Right atrium auricular region (tissue), 2 donors: Measurements from ENCODE around the gene AHNAK2. TPM values are rescaled to one million over a fixed set of nuclear protein-coding genes. Genes with fewer than 3 reads are reported as not detected.
A peak's percentile ranks its signal among the peaks of the same experiment; 100 is the strongest.

Experiments used
- DNase-seq: peaks from one replicate; pipeline ENCODE4 v3.0.0-alpha.2; 2019; ENCODE audit warnings: low spot score
- H3K27ac ChIP-seq, 2 donors: fragments of 200-600 bp; sonication (generic); 1 replicate in 1 of 2; 2 replicates in 1 of 2; pipeline ENCODE4 v1.5.1; 2016 to 2019
- H3K27me3 ChIP-seq, 2 donors: fragments of 200-600 bp; sonication (generic); one replicate each; pipeline versions ENCODE4 v1.5.1 to v1.6.0; 2017 to 2019
- H3K36me3 ChIP-seq: fragments of 200-600 bp; sonication (generic); one replicate; pipeline ENCODE4 v1.5.1; 2016
- H3K4me1 ChIP-seq, 2 donors: fragments of 200-600 bp; sonication (generic); one replicate each; pipeline versions ENCODE4 v1.5.1 to v1.6.0; 2017 to 2019
- H3K4me3 ChIP-seq, 2 donors: fragments of 200-600 bp; sonication (generic); 1 replicate in 1 of 2; 2 replicates in 1 of 2; pipeline ENCODE4 v1.5.1; 2017 to 2019; ENCODE audit warnings: mild to moderate bottlenecking in 1 of 2, moderate library complexity in 1 of 2
- H3K9me3 ChIP-seq, 2 donors: fragments of 200-600 bp; sonication (generic); one replicate each; pipeline ENCODE4 v1.5.1; 2019
- CTCF ChIP-seq, 2 donors: fragments of 200-600 bp; sonication (generic); IDR thresholded peaks; one replicate each; pipeline ENCODE4 v1.5.1; 2019; ENCODE audit warnings: antibody characterized with exemption in 2 of 2
- total RNA-seq, 2 donors: library from RNA; depleted of rRNA; stranded (reverse); fragments of >200 nt; gene quantifications; one replicate each; pipeline ENCODE4 v1.1.0, GENCODE V29; 2016

The AHNAK2 gene
- total RNA-seq, 2 donors from 2014 or later: 5.7 to 11.8 TPM

GRCh38 chr14:105023791-105024480 lies 45.8 kb upstream of the AHNAK2 start:
- Histone ChIP-seq H3K9me3 (no peaks in the 10 kb centered on the region), H3K36me3 (no peaks in the 10 kb centered on the region), H3K27me3 (no peaks in the 10 kb centered on the region), H3K4me1 (peaks cover 0 to 35% of the 10 kb centered on the region in 2 donors), H3K27ac (peak overlapping the region in 1 of 2 donors; percentile 38), H3K4me3 (no peak overlapping the region)
- no peak for DNase-seq
- TF ChIP-seq CTCF (IDR thresholded peaks at IDR 0.05): no peak

GRCh38 chr14:105023144-105023543 lies 45.0 kb upstream of the AHNAK2 start:
- TF ChIP-seq CTCF (IDR thresholded peaks at IDR 0.05): no peak
- no peaks in the 10 kb centered on the region for H3K9me3 ChIP-seq
- DNase-seq: no peak
- no peak overlapping the region for H3K4me3 ChIP-seq
- peaks cover 0 to 36% of the 10 kb centered on the region in 2 donors for H3K4me1 ChIP-seq
- H3K36me3 ChIP-seq: no peaks in the 10 kb centered on the region
- no peak overlapping the region for H3K27ac ChIP-seq
- H3K27me3 ChIP-seq: no peaks in the 10 kb centered on the region

DNA sequence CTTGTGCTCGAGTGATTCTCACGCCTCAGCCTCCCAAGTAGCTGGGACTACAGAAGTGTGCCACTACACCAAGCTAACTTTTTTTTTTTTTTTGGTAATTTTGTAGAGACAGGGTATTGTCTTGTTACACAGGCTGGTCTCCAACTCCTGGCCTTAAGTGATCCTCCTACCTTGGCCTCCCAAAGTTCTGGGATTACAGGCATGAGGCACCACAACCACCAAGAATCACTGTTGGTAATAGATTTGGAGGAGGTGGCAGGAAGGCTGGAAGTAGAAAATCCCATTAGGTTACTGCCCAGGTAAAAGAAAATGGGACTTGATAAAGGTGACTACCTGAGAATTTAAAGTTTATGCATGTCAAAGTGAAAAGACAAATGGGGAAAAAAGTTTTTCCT lies 44.1 kb upstream of the AHNAK2 start:
- no peaks in the 10 kb centered on the region for H3K36me3 ChIP-seq
- no peaks in the 10 kb centered on the region for H3K27me3 ChIP-seq
- no peak overlapping the region for H3K27ac ChIP-seq
- H3K4me1 ChIP-seq: peaks cover 0 to 36% of the 10 kb centered on the region in 2 donors
- H3K9me3 ChIP-seq: no peaks in the 10 kb centered on the region
- no peak for DNase-seq
- H3K4me3 ChIP-seq: no peak overlapping the region
- no peak for TF ChIP-seq CTCF (IDR thresholded peaks at IDR 0.05)

DNA sequence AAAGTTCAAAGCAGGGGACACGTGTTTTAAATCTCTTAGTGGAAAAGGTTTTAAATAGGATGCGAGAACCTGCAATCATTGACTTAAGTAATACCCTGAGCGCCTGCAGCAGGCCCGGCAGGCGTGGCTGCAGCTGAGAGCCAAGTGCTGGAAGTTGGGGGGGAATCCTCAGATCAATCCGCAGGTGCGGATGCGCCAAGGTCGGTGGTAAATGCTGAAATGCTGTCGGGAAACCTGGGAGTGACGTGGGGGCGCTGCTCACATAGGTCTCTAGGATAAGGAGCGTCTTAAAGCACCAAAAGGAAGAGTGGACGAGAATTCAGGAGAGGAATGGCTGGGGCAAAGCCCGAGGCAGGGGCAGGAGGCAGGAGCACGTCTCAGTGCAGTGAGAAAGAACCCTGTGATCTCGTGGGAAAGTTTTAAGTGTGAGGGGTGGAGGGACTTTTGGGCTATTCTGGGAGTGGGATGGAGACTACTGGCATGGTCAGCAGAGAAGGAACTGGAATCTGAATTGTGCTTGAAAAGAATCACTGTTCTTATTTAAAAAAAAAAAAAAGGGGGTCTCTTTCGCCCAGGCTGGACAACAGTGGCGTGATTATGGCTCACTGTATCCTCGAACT lies 43.6 kb upstream of the AHNAK2 start:
- peaks cover 0 to 36% of the 10 kb centered on the region in 2 donors for H3K4me1 ChIP-seq
- no peak for DNase-seq
- H3K4me3 ChIP-seq: peak overlapping the region; percentile 60 to 67
- peak overlapping the region; percentile 77 to 80 for H3K27ac ChIP-seq
- no peaks in the 10 kb centered on the region for H3K27me3 ChIP-seq
- H3K9me3 ChIP-seq: no peaks in the 10 kb centered on the region
- no peak for TF ChIP-seq CTCF (IDR thresholded peaks at IDR 0.05)
- no peaks in the 10 kb centered on the region for H3K36me3 ChIP-seq

DNA sequence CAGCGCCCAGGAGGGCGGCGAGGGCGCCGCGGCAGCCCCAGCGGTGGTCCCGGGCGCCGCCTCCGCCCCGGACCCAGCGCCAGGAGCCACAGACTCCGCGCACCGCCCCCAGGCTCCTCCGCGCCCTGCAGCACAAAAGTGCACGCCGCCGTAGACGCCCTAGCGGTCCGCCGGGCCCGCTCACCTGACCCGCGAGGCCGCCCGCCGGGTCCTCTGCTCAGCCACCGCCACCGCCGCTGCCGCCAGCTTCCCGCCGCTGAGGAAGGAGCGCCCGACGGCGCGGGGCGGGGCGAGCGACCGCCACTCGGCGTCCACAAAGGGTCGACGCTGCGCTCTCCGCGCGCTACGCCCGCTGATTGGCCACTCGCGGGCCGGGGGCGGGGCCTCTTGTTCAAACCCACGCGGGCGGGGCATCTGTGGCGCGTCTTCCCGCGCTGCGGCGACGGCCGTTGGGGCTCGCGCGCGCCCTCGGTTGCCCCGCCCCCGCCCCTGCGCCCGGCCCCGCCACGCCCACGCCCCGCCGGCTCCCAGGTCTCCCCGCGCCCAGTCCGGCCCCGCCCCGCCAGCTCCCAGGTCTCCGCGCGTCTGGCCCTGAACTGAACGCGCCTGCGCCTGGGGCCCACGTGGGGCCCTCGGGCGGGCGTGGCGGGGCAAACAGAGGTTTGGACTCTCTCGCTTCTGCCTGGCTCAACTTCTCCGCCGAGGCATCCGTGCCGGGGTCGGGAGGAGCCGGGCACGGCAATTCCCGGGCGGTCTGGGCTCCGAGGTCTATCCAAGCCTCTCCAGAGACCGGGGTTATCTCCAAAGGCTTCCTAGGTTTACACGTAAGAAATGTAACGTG lies 42.9 kb upstream of the AHNAK2 start, which contains the start of gene CDCA4:
CDCA4 (minus strand) TSS at position 269 of the 841 bp plus-strand sequence. CDS start 9,154 bp downstream, outside the sequence.
- peak within 1 kb of the TSS; percentile 78 to 82 for H3K4me3 ChIP-seq
- no peaks in the 10 kb centered on the region for H3K9me3 ChIP-seq
- H3K4me1 ChIP-seq: peaks cover 0 to 36% of the 10 kb centered on the region in 2 donors
- peak within 1 kb of the TSS; percentile 77 to 80 for H3K27ac ChIP-seq
- no peaks in the 10 kb centered on the region for H3K36me3 ChIP-seq
- DNase-seq: peak; percentile 97
- peak in 1 of 2 donors; percentile 26 for TF ChIP-seq CTCF (IDR thresholded peaks at IDR 0.05)
- H3K27me3 ChIP-seq: no peaks in the 10 kb centered on the region
